ENCODE measurements around the gene SCCPDH.

DNA sequence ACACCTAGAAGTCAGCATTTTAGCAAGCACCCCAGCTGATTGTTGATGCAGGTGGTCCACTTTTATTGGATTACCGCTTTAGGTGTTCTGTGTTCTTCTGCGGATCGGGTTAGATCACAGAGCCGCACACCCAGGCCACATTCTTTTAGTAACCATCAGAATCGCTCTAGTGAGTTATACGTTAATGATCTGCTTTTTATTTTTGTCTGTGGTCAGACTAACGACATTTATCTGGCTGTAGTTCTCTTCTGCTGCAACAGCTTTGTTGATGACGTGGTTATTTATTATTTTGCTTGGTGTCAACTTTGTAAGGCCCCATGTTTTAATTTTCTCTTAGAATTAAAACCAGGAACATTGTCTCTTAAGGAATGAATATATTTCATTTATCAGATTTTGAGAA, 18.2 kb downstream of the SCCPDH start:
- no peak for TF ChIP-seq LEF1 (IDR thresholded peaks at IDR 0.05; ENCODE audit: borderline replicate concordance)
- TF ChIP-seq TARDBP (IDR thresholded peaks at IDR 0.05), result no peak

Measured in HEK293T (cell line).